Panc1 (cell line): Measurements from ENCODE around the gene TNFSF11. TPM values are rescaled to one million over a fixed set of nuclear protein-coding genes. Genes with fewer than 3 reads are reported as not detected.

Experiments used
- ATAC-seq: fragments of 200-7000 bp; cut with Tn5 transposase; 2 replicates; pipeline ENCODE4 v1.9.1; 2020; ENCODE audit warnings: mild to moderate bottlenecking, moderate library complexity
- BruUV-seq: library from RNA; stranded (reverse); fragments of 400-500 nt; replicated peaks from 2 replicates; lab custom pipeline; 2021; lab: Mats Ljungman, UMichigan
- CTCF ChIA-PET: fragments of 300-600 bp; sonication (Branson Sonifier 250); formaldehyde crosslinking; loops from one replicate; lab custom pipeline; 2022; ENCODE audit warnings: antibody characterized with exemption; lab: Charles Lee
- POLR2A ChIA-PET: fragments of 300-600 bp; sonication (Branson Sonifier 250); formaldehyde crosslinking; loops from one replicate; lab custom pipeline; 2022; ENCODE audit warnings: antibody characterized with exemption; lab: Charles Lee
- DNase-seq: peaks from one replicate; pipeline ENCODE4 v3.0.0-alpha.2; 2010; ENCODE audit warnings: low read depth, low spot score
- H3K27ac ChIP-seq: 2 replicates; pipeline ENCODE4 v1.5.1; 2011; ENCODE audit warnings: mild to moderate bottlenecking, low read length, inconsistent platforms
- H3K27me3 ChIP-seq: fragments of 200-500 bp; sonication (Bioruptor generic); 2 replicates; pipeline ENCODE4 v1.6.0; 2014; ENCODE audit warnings: low read length, inconsistent platforms; ENCODE audit not compliant: control insufficient read depth, insufficient read depth
- H3K36me3 ChIP-seq: fragments of 200-500 bp; sonication (Bioruptor generic); 2 replicates; pipeline ENCODE4 v1.5.1; 2014; ENCODE audit warnings: inconsistent platforms, mild to moderate bottlenecking, low read length, moderate library complexity; ENCODE audit not compliant: control insufficient read depth, insufficient read depth
- H3K4me1 ChIP-seq: 2 replicates; pipeline ENCODE4 v1.5.1; 2011; ENCODE audit warnings: inconsistent platforms, mild to moderate bottlenecking, low read length, moderate library complexity; ENCODE audit not compliant: control insufficient read depth, insufficient read depth
- H3K4me3 ChIP-seq, 2 experiments: 2 replicates each; pipeline ENCODE4 v1.5.1; 2011 to 2012; ENCODE audit warnings: low read depth in 2 of 2, low read length in 2 of 2, mild to moderate bottlenecking in 2 of 2, inconsistent platforms in 1 of 2, moderate library complexity in 1 of 2
- H3K9me3 ChIP-seq: fragments of 200-500 bp; sonication (Bioruptor generic); 2 replicates; pipeline ENCODE4 v1.5.1; 2014; ENCODE audit warnings: low read depth, mild to moderate bottlenecking, inconsistent platforms, low read length, moderate library complexity; ENCODE audit not compliant: control insufficient read depth, insufficient read depth
- CTCF ChIP-seq: fragments of 450-650 bp; IDR thresholded peaks from 2 replicates; pipeline ENCODE4 v1.5.1; 2017; ENCODE audit warnings: mild to moderate bottlenecking
- POLR2AphosphoS5 ChIP-seq: IDR thresholded peaks from 2 replicates; pipeline ENCODE4 v1.6.1; 2012; ENCODE audit warnings: mild to moderate bottlenecking, low read depth, low read length, moderate library complexity
- REST ChIP-seq, 2 experiments: IDR thresholded peaks; 2 replicates each; pipeline ENCODE4 v1.6.1; 2011 to 2012; ENCODE audit warnings: low read depth in 2 of 2, control low read depth in 1 of 2, low read length in 1 of 2, mild to moderate bottlenecking in 1 of 2, moderate library complexity in 1 of 2; ENCODE audit not compliant: insufficient read depth in 1 of 2
- SIN3A ChIP-seq: IDR thresholded peaks from 2 replicates; pipeline ENCODE4 v1.6.1; 2012; ENCODE audit warnings: low read depth, mild to moderate bottlenecking, low read length, moderate library complexity, borderline replicate concordance; ENCODE audit not compliant: insufficient read depth
- TCF7L2 ChIP-seq: IDR thresholded peaks from 2 replicates; pipeline ENCODE4 v1.6.1; 2011; ENCODE audit warnings: mild to moderate bottlenecking, low read depth, low read length, inconsistent platforms
- in situ Hi-C: cut with HindIII; loops from 2 replicates; pipeline ENCODE4 v1.10.0; 2016; ENCODE audit warnings: low sequenced_read_pairs, low pct_unique_long_range_greater_than_20kb
- intact Hi-C: fragments of 100-400 bp; cut with micrococcal nuclease; formaldehyde crosslinking; loops from one replicate; pipeline ENCODE4 v1.10.0; 2022; ENCODE audit not compliant: unreplicated experiment
- total RNA-seq: library from RNA; stranded (reverse); gene quantifications from one replicate; pipeline ENCODE4 v1.2.1, GENCODE V29; 2021; ENCODE audit not compliant: unreplicated experiment

The TNFSF11 gene
- total RNA-seq, 1 experiment from 2014 or later, result not detected

GRCh38 chr13:42650506-42650905 is 76.6 kb downstream of the TNFSF11 start:
- BruUV-seq, result no TSS peak
- H3K9me3 ChIP-seq, result no peaks in the 10 kb centered on the region
- intact Hi-C loops (no loop called here), in situ Hi-C loops (no loop called here)
- H3K4me3 ChIP-seq, result no peak overlapping the region
- TF ChIP-seq TCF7L2 (no peak), CTCF (no peak), POLR2AphosphoS5 (no peak), REST (IDR thresholded peaks at IDR 0.05; ENCODE audit: insufficient read depth in 1 of 2, low read depth in 2 of 2, low read length in 1 of 2) (no peak), SIN3A (no peak)
- no peaks in the 10 kb centered on the region for H3K4me1 ChIP-seq
- ChIA-PET CTCF (no interaction called here), POLR2A (no interaction called here)
- no peaks in the 10 kb centered on the region for H3K27me3 ChIP-seq
- no peak overlapping the region for H3K27ac ChIP-seq
- H3K36me3 ChIP-seq, result no peaks in the 10 kb centered on the region
- DNase-seq (no peak), ATAC-seq (no peak)

- TF ChIP-seq SIN3A (no peak), POLR2AphosphoS5 (no peak), REST (IDR thresholded peaks at IDR 0.05; ENCODE audit: insufficient read depth in 1 of 2, low read depth in 2 of 2, low read length in 1 of 2) (no peak), TCF7L2 (no peak), CTCF (no peak)
- in situ Hi-C loops (no loop called here), intact Hi-C loops (no loop called here)
- H3K9me3 ChIP-seq, result no peaks in the 10 kb centered on the region
- H3K36me3 ChIP-seq, result no peaks in the 10 kb centered on the region
- no peak overlapping the region for H3K4me3 ChIP-seq
- BruUV-seq, result no TSS peak
- no peak for DNase-seq
- H3K27ac ChIP-seq, result no peak overlapping the region
- CTCF ChIA-PET, result no interaction called here
- POLR2A ChIA-PET, result no interaction called here
- no peak for ATAC-seq
- H3K27me3 ChIP-seq, result no peaks in the 10 kb centered on the region
- H3K4me1 ChIP-seq, result no peaks in the 10 kb centered on the region
Measured at GRCh38 chr13:42651936-42652641, 78.1 kb downstream of the TNFSF11 start.
